ENCODE results near the gene IL10RB.

The IL10RB gene

DNA sequence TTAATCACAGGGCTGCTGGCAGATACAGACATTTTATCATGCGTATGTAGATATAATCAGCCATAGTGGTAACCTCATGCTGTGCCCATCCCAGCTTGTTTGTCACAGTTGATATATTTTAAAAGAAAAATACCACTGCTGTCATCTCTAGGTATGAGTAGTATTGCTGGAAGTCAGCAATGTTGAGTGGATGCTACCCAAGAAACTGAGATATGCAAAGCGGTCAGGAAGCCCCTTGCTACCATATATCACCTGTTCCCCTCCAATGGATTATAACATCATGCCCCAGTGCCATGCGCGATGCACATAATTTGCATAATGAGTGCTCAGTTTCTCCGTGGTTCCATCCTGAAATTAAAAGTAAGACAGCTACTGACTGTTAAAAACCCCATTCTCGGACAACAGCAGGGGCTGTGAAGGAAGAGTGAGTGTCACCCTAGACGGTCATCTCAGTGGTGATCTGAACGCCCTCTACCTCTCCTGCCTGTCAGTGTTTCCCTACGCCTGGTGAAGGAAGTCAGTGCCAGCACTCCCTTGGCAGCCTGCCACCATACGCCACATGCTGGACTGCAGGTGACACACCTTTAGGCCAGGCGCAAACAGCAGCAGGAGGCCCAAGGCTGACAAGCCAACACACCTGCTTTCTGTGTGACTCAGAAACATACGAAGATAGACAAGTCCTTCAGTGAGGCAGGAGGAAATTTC lies 2.7 kb downstream of the IL10RB start:
- Histone ChIP-seq H3K9me3 (ENCODE audit: insufficient read depth, low read length, severe bottlenecking) (no peaks in the 10 kb centered on the region), H3K9ac (ENCODE audit: low read depth, low read length) (no peak overlapping the region), H3K36me3 (ENCODE audit: insufficient read depth, low read length) (peaks cover 36% of the 10 kb centered on the region), H3K4me3 (ENCODE audit: low read depth in 1 of 2, low read length in 2 of 2) (no peak overlapping the region), H3K27me3 (ENCODE audit: insufficient read depth, low read length, poor library complexity) (no peaks in the 10 kb centered on the region), H3K4me2 (ENCODE audit: insufficient read depth, low read length) (no peak overlapping the region), H3K79me2 (ENCODE audit: insufficient read depth, low read length) (peaks cover 29% of the 10 kb centered on the region), H3K27ac (ENCODE audit: low read length) (no peak overlapping the region), H2AFZ (ENCODE audit: low read depth, low read length) (no peak overlapping the region), H3K4me1 (ENCODE audit: insufficient read depth, low read length) (peaks cover 29% of the 10 kb centered on the region), H4K20me1 (ENCODE audit: insufficient read depth, low read length) (no peaks in the 10 kb centered on the region)
- no peak for TF ChIP-seq EZH2 (IDR thresholded peaks at IDR 0.05; ENCODE audit: borderline replicate concordance, low read depth, low read length, severe bottlenecking)
- TF ChIP-seq, protein P1, sequence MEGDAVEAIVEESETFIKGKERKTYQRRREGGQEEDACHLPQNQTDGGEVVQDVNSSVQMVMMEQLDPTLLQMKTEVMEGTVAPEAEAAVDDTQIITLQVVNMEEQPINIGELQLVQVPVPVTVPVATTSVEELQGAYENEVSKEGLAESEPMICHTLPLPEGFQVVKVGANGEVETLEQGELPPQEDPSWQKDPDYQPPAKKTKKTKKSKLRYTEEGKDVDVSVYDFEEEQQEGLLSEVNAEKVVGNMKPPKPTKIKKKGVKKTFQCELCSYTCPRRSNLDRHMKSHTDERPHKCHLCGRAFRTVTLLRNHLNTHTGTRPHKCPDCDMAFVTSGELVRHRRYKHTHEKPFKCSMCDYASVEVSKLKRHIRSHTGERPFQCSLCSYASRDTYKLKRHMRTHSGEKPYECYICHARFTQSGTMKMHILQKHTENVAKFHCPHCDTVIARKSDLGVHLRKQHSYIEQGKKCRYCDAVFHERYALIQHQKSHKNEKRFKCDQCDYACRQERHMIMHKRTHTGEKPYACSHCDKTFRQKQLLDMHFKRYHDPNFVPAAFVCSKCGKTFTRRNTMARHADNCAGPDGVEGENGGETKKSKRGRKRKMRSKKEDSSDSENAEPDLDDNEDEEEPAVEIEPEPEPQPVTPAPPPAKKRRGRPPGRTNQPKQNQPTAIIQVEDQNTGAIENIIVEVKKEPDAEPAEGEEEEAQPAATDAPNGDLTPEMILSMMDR (IDR thresholded peaks at IDR 0.05; ENCODE audit: borderline replicate concordance, extremely low read depth, low read length, poor library complexity, severe bottlenecking), result no peak
- ATAC-seq (ENCODE audit: insufficient read depth, low read depth) (no peak), DNase-seq (no peak)

DNA sequence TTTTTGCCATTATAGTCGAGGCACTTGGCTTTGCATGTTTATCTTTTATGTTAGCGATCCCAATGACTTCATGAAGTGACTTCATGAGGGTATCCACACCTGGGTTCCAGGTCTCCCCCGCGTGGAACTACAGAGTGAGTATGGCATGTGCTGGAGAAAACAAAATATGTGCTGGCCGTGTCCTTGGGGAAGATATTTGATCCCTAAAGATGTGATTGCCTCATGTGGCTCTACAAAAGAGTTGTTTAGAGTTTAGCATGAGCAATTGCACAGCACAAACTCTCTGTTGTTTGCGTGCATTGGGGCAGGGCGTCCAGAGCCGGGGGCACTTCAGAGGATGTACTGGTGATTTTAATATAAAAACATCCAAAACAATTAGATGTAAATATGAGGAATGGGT lies 4.8 kb downstream of the IL10RB start:
- Histone ChIP-seq H2AFZ (ENCODE audit: low read depth, low read length) (no peak overlapping the region), H3K36me3 (ENCODE audit: insufficient read depth, low read length) (peaks cover 38% of the 10 kb centered on the region), H4K20me1 (ENCODE audit: insufficient read depth, low read length) (no peaks in the 10 kb centered on the region), H3K79me2 (ENCODE audit: insufficient read depth, low read length) (peaks cover 26% of the 10 kb centered on the region), H3K9me3 (ENCODE audit: insufficient read depth, low read length, severe bottlenecking) (no peaks in the 10 kb centered on the region), H3K27me3 (ENCODE audit: insufficient read depth, low read length, poor library complexity) (no peaks in the 10 kb centered on the region), H3K4me3 (ENCODE audit: low read depth in 1 of 2, low read length in 2 of 2) (no peak overlapping the region), H3K9ac (ENCODE audit: low read depth, low read length) (no peak overlapping the region), H3K27ac (ENCODE audit: low read length) (no peak overlapping the region), H3K4me2 (ENCODE audit: insufficient read depth, low read length) (no peak overlapping the region), H3K4me1 (ENCODE audit: insufficient read depth, low read length) (peaks cover 24% of the 10 kb centered on the region)
- ATAC-seq (ENCODE audit: insufficient read depth, low read depth) (no peak), DNase-seq (no peak)
- TF ChIP-seq, protein P1 (IDR thresholded peaks at IDR 0.05; ENCODE audit: borderline replicate concordance, extremely low read depth, low read length, poor library complexity, severe bottlenecking), result no peak
- TF ChIP-seq EZH2 (IDR thresholded peaks at IDR 0.05; ENCODE audit: borderline replicate concordance, low read depth, low read length, severe bottlenecking), result no peak

DNA sequence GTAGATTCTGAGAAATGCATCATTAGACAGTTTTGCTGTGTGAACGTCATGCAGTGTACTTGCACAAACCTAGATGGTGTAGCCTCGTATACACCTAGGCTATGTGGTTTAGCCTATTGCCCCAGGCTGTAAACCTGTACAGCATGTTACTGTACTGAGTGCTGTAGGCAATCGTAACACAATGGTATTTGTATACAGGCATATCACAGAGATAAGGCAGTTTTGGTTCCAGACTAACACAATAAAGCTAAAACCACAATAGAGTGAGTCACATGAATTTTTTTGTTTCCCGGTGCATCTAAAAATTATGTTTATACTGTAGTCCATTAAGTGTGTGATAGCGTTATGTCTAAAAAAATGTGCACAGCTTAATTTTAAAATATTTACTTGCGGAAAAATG lies 6.9 kb downstream of the IL10RB start:
- DNase-seq, result no peak
- TF ChIP-seq EZH2 (IDR thresholded peaks at IDR 0.05; ENCODE audit: borderline replicate concordance, low read depth, low read length, severe bottlenecking), result no peak
- TF ChIP-seq, protein P1 (IDR thresholded peaks at IDR 0.05; ENCODE audit: borderline replicate concordance, extremely low read depth, low read length, poor library complexity, severe bottlenecking), result no peak
- peaks cover 48% of the 10 kb centered on the region for H3K36me3 ChIP-seq (ENCODE audit: insufficient read depth, low read length)

More for the DNA sequence above, 6.9 kb downstream of the IL10RB start:
- no peak overlapping the region for H3K27ac ChIP-seq (ENCODE audit: low read length)
- no peak overlapping the region for H2AFZ ChIP-seq (ENCODE audit: low read depth, low read length)
- no peak overlapping the region for H3K4me3 ChIP-seq (ENCODE audit: low read depth in 1 of 2, low read length in 2 of 2)
- no peak overlapping the region for H3K9ac ChIP-seq (ENCODE audit: low read depth, low read length)
- no peak overlapping the region for H3K4me2 ChIP-seq (ENCODE audit: insufficient read depth, low read length)
- peaks cover 7% of the 10 kb centered on the region for H3K79me2 ChIP-seq (ENCODE audit: insufficient read depth, low read length)
- H3K27me3 ChIP-seq (ENCODE audit: insufficient read depth, low read length, poor library complexity), result no peaks in the 10 kb centered on the region
- H3K9me3 ChIP-seq (ENCODE audit: insufficient read depth, low read length, severe bottlenecking), result no peaks in the 10 kb centered on the region
- H4K20me1 ChIP-seq (ENCODE audit: insufficient read depth, low read length), result no peaks in the 10 kb centered on the region
- ATAC-seq (ENCODE audit: insufficient read depth, low read depth), result 0 out of 3 replicates have a peak, but pooled peaks have one; percentile 22
- peaks cover 8% of the 10 kb centered on the region for H3K4me1 ChIP-seq (ENCODE audit: insufficient read depth, low read length)

Data from DND-41 (cell line).